Fibroblast of the aortic adventitia (primary cell): ENCODE results near the gene MAP1B. TPM values are rescaled to one million over a fixed set of nuclear protein-coding genes. Genes with fewer than 3 reads are reported as not detected.
A peak's percentile ranks its signal among the peaks of the same experiment; 100 is the strongest.

Experiments used
- DNase-seq: peaks from one replicate; pipeline ENCODE4 v3.0.0-alpha.2; 2010; ENCODE audit warnings: low read depth
- H3K4me3 ChIP-seq: 2 replicates; pipeline ENCODE4 v1.5.1; 2011; ENCODE audit warnings: low read depth, mild to moderate bottlenecking, control low read depth, low read length, moderate library complexity
- CTCF ChIP-seq: IDR thresholded peaks from 2 replicates; pipeline ENCODE4 v1.5.1; 2011; ENCODE audit warnings: mild to moderate bottlenecking, low read length, control low read depth, inconsistent platforms; ENCODE audit not compliant: insufficient read depth
- total RNA-seq: library from RNA; depleted of rRNA; stranded (reverse); fragments of >200 nt; gene quantifications from 2 replicates; pipeline ENCODE4 v1.2.3, GENCODE V29; 2012; ENCODE audit warnings: low replicate concordance

MAP1B gene
- 130 and 401 TPM in 2 replicates for total RNA-seq

- TF ChIP-seq CTCF: no peak
- peak within 1 kb of the TSS; percentile 97 for H3K4me3 ChIP-seq
- peak; percentile 64 for DNase-seq
Measured at GRCh38 chr5:72107131-72107900, at the start of gene MAP1B. MAP1B (plus strand) TSS chr5:72107475; CDS start chr5:72107532, 57 bp downstream.

- no peak for DNase-seq
- H3K4me3 ChIP-seq: no peak overlapping the region
- TF ChIP-seq CTCF: no peak
Measured at GRCh38 chr5:72057816-72058215, 49.5 kb upstream of the MAP1B start.

GRCh38 chr5:72063219-72063819 lies 44.0 kb upstream of the MAP1B start:
- no peak for TF ChIP-seq CTCF
- no peak overlapping the region for H3K4me3 ChIP-seq
- DNase-seq: peak; percentile 41

GRCh38 chr5:72064801-72065570 lies 42.3 kb upstream of the MAP1B start:
- no peak for DNase-seq
- TF ChIP-seq CTCF: no peak
- H3K4me3 ChIP-seq: no peak overlapping the region

GRCh38 chr5:72065751-72066255 lies 41.5 kb upstream of the MAP1B start:
- DNase-seq: peak; percentile 39
- H3K4me3 ChIP-seq: no peak overlapping the region

GRCh38 chr5:72066705-72067107 lies 40.6 kb upstream of the MAP1B start:
- no peak overlapping the region for H3K4me3 ChIP-seq
- DNase-seq: peak; percentile 94

More at GRCh38 chr5:72065751-72066255, 41.5 kb upstream of the MAP1B start:
- TF ChIP-seq CTCF: no peak

More at GRCh38 chr5:72066705-72067107, 40.6 kb upstream of the MAP1B start:
- no peak for TF ChIP-seq CTCF
